AG04449 (cell line): ENCODE measurements around the gene SH3PXD2A.

Experiments
- CTCF ChIA-PET: fragments of 350-600 bp; formaldehyde crosslinking; extraction: SDS; loops from one replicate; lab custom pipeline; 2021; ENCODE audit warnings: antibody characterized with exemption; lab: Yijun Ruan, JAX
- POLR2A ChIA-PET: fragments of 400-600, 350-600 bp; formaldehyde crosslinking; extraction: SDS; loops from one replicate; lab custom pipeline; 2020; ENCODE audit warnings: antibody characterized with exemption, inconsistent platforms; lab: Yijun Ruan, JAX
- DNase-seq: peaks from one replicate; pipeline ENCODE4 v3.0.0-alpha.2; 2010; ENCODE audit warnings: low read depth, low spot score
- H3K4me3 ChIP-seq: 2 replicates; pipeline ENCODE4 v1.5.1; 2011; ENCODE audit warnings: low read depth, mild to moderate bottlenecking, control low read depth, low read length
- TF ChIP-seq, protein P1 (sequence below): IDR thresholded peaks from one replicate; pipeline ENCODE4 v1.5.1; 2011; ENCODE audit warnings: mild to moderate bottlenecking, moderate library complexity, low read length, control low read depth, inconsistent platforms; ENCODE audit not compliant: insufficient read depth; ENCODE audit errors: missing control alignments

The SH3PXD2A gene

DNA sequence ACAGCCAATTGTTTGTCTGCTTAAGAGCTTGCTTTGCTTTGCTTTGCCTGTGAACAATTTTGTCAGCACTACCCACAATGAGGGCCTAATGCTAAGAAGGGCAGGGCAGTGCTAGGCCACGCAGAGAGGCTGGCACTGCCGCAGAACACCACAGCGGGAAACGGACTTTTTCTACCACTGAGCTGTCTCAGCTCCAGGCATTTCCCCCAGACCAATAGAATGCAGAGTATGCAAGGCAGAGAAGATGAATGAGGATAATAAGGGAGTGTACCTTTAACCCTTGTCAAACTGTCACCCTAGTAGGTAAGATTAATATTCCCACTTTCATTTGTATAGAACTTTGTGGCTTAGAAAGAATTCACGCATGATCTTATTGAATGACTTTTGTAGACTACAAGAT, 104.5 kb downstream of the SH3PXD2A start:
- ChIA-PET CTCF (interaction anchor here (0.6 to 2.1 kb wide), 5 partner anchors 10 to 108 kb away, joined by 3 to 7 read pairs (median 3); no protein-coding TSS in a partner anchor), POLR2A (no interaction called here)
- DNase-seq, result no peak
- TF ChIP-seq, protein P1, sequence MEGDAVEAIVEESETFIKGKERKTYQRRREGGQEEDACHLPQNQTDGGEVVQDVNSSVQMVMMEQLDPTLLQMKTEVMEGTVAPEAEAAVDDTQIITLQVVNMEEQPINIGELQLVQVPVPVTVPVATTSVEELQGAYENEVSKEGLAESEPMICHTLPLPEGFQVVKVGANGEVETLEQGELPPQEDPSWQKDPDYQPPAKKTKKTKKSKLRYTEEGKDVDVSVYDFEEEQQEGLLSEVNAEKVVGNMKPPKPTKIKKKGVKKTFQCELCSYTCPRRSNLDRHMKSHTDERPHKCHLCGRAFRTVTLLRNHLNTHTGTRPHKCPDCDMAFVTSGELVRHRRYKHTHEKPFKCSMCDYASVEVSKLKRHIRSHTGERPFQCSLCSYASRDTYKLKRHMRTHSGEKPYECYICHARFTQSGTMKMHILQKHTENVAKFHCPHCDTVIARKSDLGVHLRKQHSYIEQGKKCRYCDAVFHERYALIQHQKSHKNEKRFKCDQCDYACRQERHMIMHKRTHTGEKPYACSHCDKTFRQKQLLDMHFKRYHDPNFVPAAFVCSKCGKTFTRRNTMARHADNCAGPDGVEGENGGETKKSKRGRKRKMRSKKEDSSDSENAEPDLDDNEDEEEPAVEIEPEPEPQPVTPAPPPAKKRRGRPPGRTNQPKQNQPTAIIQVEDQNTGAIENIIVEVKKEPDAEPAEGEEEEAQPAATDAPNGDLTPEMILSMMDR, result no peak
- no peak overlapping the region for H3K4me3 ChIP-seq

DNA sequence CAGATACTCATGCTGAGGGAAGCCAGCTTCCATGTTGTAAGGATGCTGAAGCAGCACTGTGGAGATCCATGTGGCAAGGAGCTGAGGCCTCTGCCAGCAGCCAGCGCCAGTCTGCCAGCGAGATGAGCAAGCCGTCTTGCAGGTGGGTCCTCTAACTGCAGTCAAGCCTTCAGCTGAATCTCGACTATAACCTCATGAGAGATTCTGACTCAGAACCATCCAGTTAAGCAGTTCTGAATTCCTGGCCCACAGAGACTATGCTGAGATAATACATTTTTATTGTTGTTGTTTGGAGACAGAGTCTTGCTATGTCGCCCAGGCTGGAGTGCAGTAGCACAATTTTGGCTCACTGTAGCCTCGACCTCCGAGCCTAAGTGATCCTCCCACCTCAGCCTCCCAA, 105.6 kb downstream of the SH3PXD2A start:
- CTCF ChIA-PET, result interaction anchor here (1.2 to 1.7 kb wide), 3 partner anchors 9 to 139 kb away, joined by 3 to 5 read pairs (median 3); no protein-coding TSS in a partner anchor
- no peak overlapping the region for H3K4me3 ChIP-seq
- DNase-seq, result no peak
- POLR2A ChIA-PET, result no interaction called here
- TF ChIP-seq, protein P1, result no peak

DNA sequence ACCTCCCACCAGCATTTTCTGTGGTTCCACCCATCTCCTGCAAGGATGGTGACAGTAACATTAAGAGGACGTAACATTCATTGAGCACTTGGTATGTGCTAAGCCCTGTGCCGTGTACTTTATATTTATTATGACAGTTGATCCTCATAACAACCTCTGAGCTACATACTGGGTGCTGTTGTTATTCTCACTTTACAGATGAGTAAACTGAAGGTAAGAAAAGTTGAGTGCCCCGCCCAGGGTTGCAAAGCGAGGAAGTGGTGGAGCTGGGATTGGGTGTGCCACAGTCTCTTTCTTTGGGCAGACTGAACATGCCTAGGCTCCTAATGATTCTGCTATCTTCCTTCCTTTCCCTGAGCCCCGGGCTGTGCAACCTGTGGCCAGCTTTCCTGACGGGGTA, 107.4 kb downstream of the SH3PXD2A start:
- DNase-seq, result no peak
- TF ChIP-seq, protein P1, result no peak
- ChIA-PET POLR2A (no interaction called here), CTCF (interaction anchor here (0.6 to 1.5 kb wide), 4 partner anchors 11 to 139 kb away, joined by 3 to 5 read pairs (median 4); no protein-coding TSS in a partner anchor)
- H3K4me3 ChIP-seq, result no peak overlapping the region

DNA sequence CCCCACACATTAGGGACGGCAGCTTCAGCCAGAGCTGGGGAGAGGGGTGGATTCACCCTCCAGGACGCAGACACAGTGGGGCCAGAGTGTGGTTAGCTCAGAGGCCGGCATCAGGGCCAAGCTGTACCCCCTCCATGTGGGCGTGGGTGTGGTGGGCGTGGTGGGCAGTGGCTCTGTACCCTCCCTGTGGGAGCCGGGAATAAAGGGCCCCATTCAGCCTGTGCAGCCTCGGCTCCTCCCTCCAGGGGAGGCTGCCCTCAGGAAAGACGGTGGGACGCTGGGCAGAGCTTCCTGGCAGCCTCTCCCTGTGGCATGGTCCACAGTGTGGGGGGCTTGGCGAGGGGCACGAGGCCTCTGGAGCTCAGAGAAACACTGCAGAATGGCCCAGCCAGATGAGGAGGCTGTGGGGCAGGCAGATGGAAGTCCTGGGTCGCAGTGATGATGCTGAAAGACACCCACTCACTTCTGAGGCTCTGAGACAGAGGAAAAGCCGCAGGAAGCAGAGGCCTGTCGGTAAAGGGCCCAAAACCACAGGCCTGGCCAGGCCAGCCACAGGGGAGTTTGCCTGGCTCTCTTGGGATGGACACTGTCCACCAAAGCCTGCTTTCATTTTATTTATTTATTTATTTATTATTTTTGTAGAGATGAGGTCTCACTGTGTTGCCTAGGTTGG, 108.0 kb downstream of the SH3PXD2A start:
- ChIA-PET POLR2A (no interaction called here), CTCF (interaction anchor here (0.6 to 1.5 kb wide), 3 partner anchors 12 to 34 kb away, joined by 3 to 5 read pairs (median 4); no protein-coding TSS in a partner anchor)
- DNase-seq, result no peak
- TF ChIP-seq, protein P1, result no peak
- H3K4me3 ChIP-seq, result no peak overlapping the region

DNA sequence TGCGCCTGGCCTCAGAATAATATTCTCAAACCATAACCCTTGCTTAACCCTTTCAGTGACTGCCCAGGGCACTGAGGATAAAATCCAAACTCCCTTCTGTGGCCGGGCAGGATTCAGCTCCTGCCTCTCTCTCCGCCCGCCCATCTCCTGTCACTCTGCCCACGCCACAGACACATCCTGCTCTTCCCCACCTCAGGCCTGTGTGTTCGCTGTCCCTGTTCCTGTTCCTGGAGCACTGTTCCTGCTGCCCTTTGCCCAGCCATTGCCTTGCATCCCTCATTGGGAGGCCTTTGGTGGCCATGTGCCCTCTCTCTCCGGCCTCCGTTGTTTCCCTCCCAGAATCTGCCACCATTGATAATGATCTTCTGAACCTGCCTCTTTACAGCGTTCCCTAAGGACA, 108.8 kb downstream of the SH3PXD2A start:
- CTCF ChIA-PET, result interaction anchor here (0.8 to 1.5 kb wide), 2 partner anchors 12 to 19 kb away, joined by 4 to 5 read pairs; no protein-coding TSS in a partner anchor
- POLR2A ChIA-PET, result no interaction called here
- no peak for DNase-seq
- TF ChIP-seq, protein P1, result no peak
- H3K4me3 ChIP-seq, result no peak overlapping the region
